MCF 10A (cell line): ENCODE data around the gene PRPF40A. TPM values are rescaled to one million over a fixed set of nuclear protein-coding genes. Genes with fewer than 3 reads are reported as not detected.
A peak's percentile ranks its signal among the peaks of the same experiment; 100 is the strongest.

Experiments used
- BruUV-seq: library from RNA; stranded (reverse); fragments of 400-500 nt; replicated peaks from 2 replicates; lab custom pipeline; 2021; lab: Mats Ljungman, UMichigan
- CTCF ChIA-PET: fragments of 300-600 bp; sonication (Branson Sonifier 250); formaldehyde crosslinking; extraction: SDS; loops from one replicate; lab custom pipeline; 2021; ENCODE audit warnings: antibody characterized with exemption, inconsistent platforms; lab: Yijun Ruan, JAX
- POLR2A ChIA-PET: fragments of 300-600, 350-650 bp; sonication (Branson Sonifier 250); formaldehyde crosslinking; extraction: SDS; loops from one replicate; lab custom pipeline; 2020; ENCODE audit warnings: antibody characterized with exemption, inconsistent platforms; lab: Yijun Ruan, JAX
- DNase-seq: peaks from one replicate; pipeline ENCODE4 v3.0.0-alpha.2; 2018; ENCODE audit not compliant: unreplicated experiment
- H3K27ac Mint-ChIP-seq: one replicate; pipeline ENCODE4 v1.8.0; 2022; ENCODE audit warnings: mild to moderate bottlenecking, low read depth, mixed read lengths; ENCODE audit not compliant: unreplicated experiment
- H3K27me3 Mint-ChIP-seq: one replicate; pipeline ENCODE4 v1.8.0; 2022; ENCODE audit warnings: mixed read lengths; ENCODE audit not compliant: insufficient read depth, unreplicated experiment
- H3K36me3 Mint-ChIP-seq: one replicate; pipeline ENCODE4 v1.8.0; 2022; ENCODE audit warnings: mild to moderate bottlenecking, moderate library complexity, mixed read lengths; ENCODE audit not compliant: insufficient read depth, unreplicated experiment
- H3K4me1 Mint-ChIP-seq: one replicate; pipeline ENCODE4 v1.8.0; 2022; ENCODE audit warnings: mixed read lengths; ENCODE audit not compliant: insufficient read depth, unreplicated experiment
- H3K4me3 Mint-ChIP-seq: one replicate; pipeline ENCODE4 v1.8.0; 2022; ENCODE audit warnings: mild to moderate bottlenecking, moderate library complexity, mixed read lengths; ENCODE audit not compliant: unreplicated experiment
- H3K9me3 Mint-ChIP-seq: one replicate; pipeline ENCODE4 v1.8.0; 2022; ENCODE audit warnings: mixed read lengths; ENCODE audit not compliant: unreplicated experiment
- CTCF ChIP-seq: fragments of 200-600 bp; IDR thresholded peaks from one replicate; pipeline ENCODE4 v1.8.0; 2022; ENCODE audit warnings: antibody characterized with exemption, mild to moderate bottlenecking; ENCODE audit not compliant: unreplicated experiment
- intact Hi-C: fragments of 100-400 bp; cut with micrococcal nuclease; formaldehyde crosslinking; loops from 2 replicates; pipeline ENCODE4 v1.14.1; 2022
- total RNA-seq: library from RNA; stranded (reverse); gene quantifications from 2 replicates; pipeline ENCODE4 v1.2.3, GENCODE V29; 2022

PRPF40A gene
- total RNA-seq, 1 experiment from 2014 or later, result 140 TPM

- CTCF ChIA-PET, result interaction anchor here (0.7 to 3.2 kb wide), 3 partner anchors 11 to 433 kb away, joined by 3 to 21 read pairs (median 4); no protein-coding TSS in a partner anchor
Observed at GRCh38 chr2:152620985-152621384, 96.3 kb downstream of the PRPF40A start.

GRCh38 chr2:152620208-152620607, 97.1 kb downstream of the PRPF40A start:
- H3K4me3 Mint-ChIP-seq, result no peak overlapping the region
- intact Hi-C loops, result no loop called here
- peak overlapping the region; percentile 30 for H3K27ac Mint-ChIP-seq
- H3K27me3 Mint-ChIP-seq, result no peaks in the 10 kb centered on the region
- no TSS peak for BruUV-seq
- H3K4me1 Mint-ChIP-seq, result no peaks in the 10 kb centered on the region
- no peak for TF ChIP-seq CTCF
- DNase-seq, result no peak
- ChIA-PET POLR2A (no interaction called here), CTCF (interaction anchor here (0.6 to 3.2 kb wide), 4 partner anchors 15 to 431 kb away, joined by 3 to 21 read pairs (median 4); no protein-coding TSS in a partner anchor)
- peaks cover 74% of the 10 kb centered on the region for H3K36me3 Mint-ChIP-seq
- no peaks in the 10 kb centered on the region for H3K9me3 Mint-ChIP-seq

More at GRCh38 chr2:152620985-152621384, 96.3 kb downstream of the PRPF40A start:
- TF ChIP-seq CTCF, result no peak
- Mint-ChIP-seq H3K4me1 (no peaks in the 10 kb centered on the region), H3K4me3 (no peak overlapping the region), H3K27ac (no peak overlapping the region), H3K36me3 (peaks cover 72% of the 10 kb centered on the region), H3K9me3 (no peaks in the 10 kb centered on the region), H3K27me3 (no peaks in the 10 kb centered on the region)
- POLR2A ChIA-PET, result no interaction called here
- intact Hi-C loops, result no loop called here
- DNase-seq, result no peak
- no TSS peak for BruUV-seq

- CTCF ChIA-PET, result interaction anchor here (0.6 to 2.5 kb wide), 7 partner anchors 9 to 442 kb away, joined by 3 to 25 read pairs (median 6); partner anchors contain the start of gene STAM2
Observed at GRCh38 chr2:152618193-152618564, 99.1 kb downstream of the PRPF40A start.

More at GRCh38 chr2:152618193-152618564, 99.1 kb downstream of the PRPF40A start:
- peaks cover 86% of the 10 kb centered on the region for H3K36me3 Mint-ChIP-seq
- POLR2A ChIA-PET, result interaction anchor here (0.9 to 1.3 kb wide), 2 partner anchors 9 to 438 kb away, joined by 3 to 4 read pairs; no protein-coding TSS in a partner anchor
- peak overlapping the region; percentile 63 for H3K27ac Mint-ChIP-seq
- no peak for TF ChIP-seq CTCF
- no peaks in the 10 kb centered on the region for H3K27me3 Mint-ChIP-seq
- no TSS peak for BruUV-seq
- no peak overlapping the region for H3K4me3 Mint-ChIP-seq
- intact Hi-C loops, result loop anchor here (10.0 kb wide), 1 partner anchor 283 kb away; the partner anchor contains the start of gene FMNL2
- H3K9me3 Mint-ChIP-seq, result no peaks in the 10 kb centered on the region
- no peak for DNase-seq
- no peaks in the 10 kb centered on the region for H3K4me1 Mint-ChIP-seq
